ENCODE measurements around the gene FBLN2. TPM values are rescaled to one million over a fixed set of nuclear protein-coding genes. Genes with fewer than 3 reads are reported as not detected.

FBLN2 gene
- polyA plus RNA-seq, 1 of the 3 experiments (the other 2 are of a cell fraction), result 5.2 TPM

GRCh38 chr3:13601692-13602080, 52.8 kb downstream of the FBLN2 start:
- H3K4me3 ChIP-seq (ENCODE audit: low read depth in 2 of 2, low read length in 1 of 2), result no peak overlapping the region
- H3F3A ChIP-seq (replicated peaks; ENCODE audit: insufficient read depth), result no peaks in the 10 kb centered on the region
- CTCF ChIA-PET, result no interaction called here
- POLR2A ChIA-PET, result no interaction called here
- H3K79me2 ChIP-seq (ENCODE audit: insufficient read depth), result no peaks in the 10 kb centered on the region
- no peak overlapping the region for H2AFZ ChIP-seq (ENCODE audit: low read depth)
- H3K36me3 ChIP-seq (replicated peaks in 1 of 2; ENCODE audit: control insufficient read depth in 1 of 2, insufficient read depth in 2 of 2, low read length in 1 of 2), result no peaks in the 10 kb centered on the region
- H3K9ac ChIP-seq, result no peak overlapping the region
- H3K4me2 ChIP-seq, result no peak overlapping the region
- H3K9me3 ChIP-seq, result no peaks in the 10 kb centered on the region
- no peaks in the 10 kb centered on the region for H4K20me1 ChIP-seq (ENCODE audit: insufficient read depth)
- TF ChIP-seq PBX3 (IDR thresholded peaks at IDR 0.05), result no peak
- no peak for TF ChIP-seq IRF3 (IDR thresholded peaks at IDR 0.05; ENCODE audit: low read depth, low read length)
- no peak for TF ChIP-seq MEF2A (IDR thresholded peaks at IDR 0.05; ENCODE audit: borderline replicate concordance, low read depth)
- no peak for TF ChIP-seq USF1 (IDR thresholded peaks at IDR 0.05; ENCODE audit: borderline replicate concordance, low read depth)
- TF ChIP-seq GABPA (IDR thresholded peaks at IDR 0.05; ENCODE audit: low read depth), result no peak
- TF ChIP-seq POLR2AphosphoS5 (IDR thresholded peaks at IDR 0.05; ENCODE audit: low read depth, low read length), result no peak
- TF ChIP-seq ELF1 (IDR thresholded peaks at IDR 0.05), result no peak
- TF ChIP-seq NFIC (IDR thresholded peaks at IDR 0.05; ENCODE audit: borderline replicate concordance), result no peak
- H3K27ac ChIP-seq (ENCODE audit: low read depth in 2 of 2, low read length in 1 of 2), result no peak overlapping the region
- H3K4me1 ChIP-seq (ENCODE audit: control insufficient read depth in 1 of 2, insufficient read depth in 2 of 2, low read depth in 1 of 2, low read length in 1 of 2), result peaks cover 0 to 11% of the 10 kb centered on the region in 2 experiments; a peak in 1 of 4 replicates
- H3K9me2 ChIP-seq, result no peaks in the 10 kb centered on the region
- DNase-seq, result no peak
- no peaks in the 10 kb centered on the region for H3K27me3 ChIP-seq (ENCODE audit: insufficient read depth)

GRCh38 chr3:13605555-13605954, 56.6 kb downstream of the FBLN2 start:
- Histone ChIP-seq H3K9ac (no peak overlapping the region), H3K4me2 (no peak overlapping the region), H3K36me3 (replicated peaks in 1 of 2; ENCODE audit: control insufficient read depth in 1 of 2, insufficient read depth in 2 of 2, low read length in 1 of 2) (no peaks in the 10 kb centered on the region), H3K9me2 (no peaks in the 10 kb centered on the region), H3F3A (replicated peaks; ENCODE audit: insufficient read depth) (no peaks in the 10 kb centered on the region), H4K20me1 (ENCODE audit: insufficient read depth) (no peaks in the 10 kb centered on the region), H3K4me1 (ENCODE audit: control insufficient read depth in 1 of 2, insufficient read depth in 2 of 2, low read depth in 1 of 2, low read length in 1 of 2) (no peaks in the 10 kb centered on the region; a peak in 1 of 4 replicates), H3K79me2 (ENCODE audit: insufficient read depth) (no peaks in the 10 kb centered on the region), H3K9me3 (no peaks in the 10 kb centered on the region), H3K27me3 (ENCODE audit: insufficient read depth) (no peaks in the 10 kb centered on the region), H2AFZ (ENCODE audit: low read depth) (no peak overlapping the region), H3K4me3 (ENCODE audit: low read depth in 2 of 2, low read length in 1 of 2) (no peak overlapping the region), H3K27ac (ENCODE audit: low read depth in 2 of 2, low read length in 1 of 2) (no peak overlapping the region)
- ChIA-PET POLR2A (no interaction called here), CTCF (interaction anchor here (0.8 to 1.2 kb wide), 2 partner anchors 21 to 42 kb away, joined by 3 read pairs; no protein-coding TSS in a partner anchor)
- WGBS (ENCODE audit: low lambda C conversion rate), result 74% methylated on average over 6 of the region's 6 CpGs
- TF ChIP-seq POLR2AphosphoS5 (IDR thresholded peaks at IDR 0.05; ENCODE audit: low read depth, low read length), result no peak
- no peak for TF ChIP-seq CHD2 (IDR thresholded peaks at IDR 0.05; ENCODE audit: low read length, partially characterized antibody)
- TF ChIP-seq NFIC (IDR thresholded peaks at IDR 0.05; ENCODE audit: borderline replicate concordance), result no peak
- TF ChIP-seq YY1 (IDR thresholded peaks at IDR 0.05; ENCODE audit: low read depth), result no peak
- TF ChIP-seq USF1 (IDR thresholded peaks at IDR 0.05; ENCODE audit: borderline replicate concordance, low read depth), result no peak
- no peak for TF ChIP-seq MEF2A (IDR thresholded peaks at IDR 0.05; ENCODE audit: borderline replicate concordance, low read depth)
- no peak for TF ChIP-seq MAX (IDR thresholded peaks at IDR 0.05; ENCODE audit: low read depth)
- no peak for TF ChIP-seq FOXM1 (IDR thresholded peaks at IDR 0.05; ENCODE audit: low read depth)
- TF ChIP-seq USF2 (IDR thresholded peaks at IDR 0.05; ENCODE audit: borderline replicate concordance, low read depth, low read length), result no peak
- no peak for TF ChIP-seq GABPA (IDR thresholded peaks at IDR 0.05; ENCODE audit: low read depth)
- no peak for DNase-seq

Measured in SK-N-SH (cell line).